ENCODE measurements around the gene CD109. TPM values are rescaled to one million over a fixed set of nuclear protein-coding genes. Genes with fewer than 3 reads are reported as not detected.
"Not testable (repeated sequence)": the region's sequence is repeated elsewhere in the genome, so short reads cannot be mapped to it uniquely, and the experiment has no call there.

Gene CD109
- total RNA-seq, 1 donor from 2014 or later = 27.4 TPM

GRCh38 chr6:73713426-73714147 lies 17.6 kb downstream of the CD109 start:
- no peak for FAIRE-seq
- no peak overlapping the region for H3K4me3 ChIP-seq (ENCODE audit: low read depth, low read length)
- no peaks in the 10 kb centered on the region for H3K27me3 ChIP-seq (ENCODE audit: control insufficient read depth, insufficient read depth, low read length)
- H3K36me3 ChIP-seq (ENCODE audit: control insufficient read depth, insufficient read depth, low read length) = peaks cover 1% of the 10 kb centered on the region
- TF ChIP-seq CTCF (IDR thresholded peaks at IDR 0.05; ENCODE audit: insufficient read depth, low read length, severe bottlenecking) = no peak
- DNase-seq (ENCODE audit: low read depth) = no peak

- DNase-seq (ENCODE audit: low read depth) = peak; percentile 93
- H3K36me3 ChIP-seq (ENCODE audit: control insufficient read depth, insufficient read depth, low read length); FAIRE-seq; H3K27me3 ChIP-seq (ENCODE audit: control insufficient read depth, insufficient read depth, low read length); H3K4me3 ChIP-seq (ENCODE audit: low read depth, low read length): not testable (repeated sequence)
These were observed 19.1 kb downstream of the CD109 start for GRCh38 chr6:73715111-73715508.

- FAIRE-seq = no peak
- DNase-seq (ENCODE audit: low read depth) = no peak
- H3K36me3 ChIP-seq (ENCODE audit: control insufficient read depth, insufficient read depth, low read length) = no peaks in the 10 kb centered on the region
- no peaks in the 10 kb centered on the region for H3K27me3 ChIP-seq (ENCODE audit: control insufficient read depth, insufficient read depth, low read length)
- no peak overlapping the region for H3K4me3 ChIP-seq (ENCODE audit: low read depth, low read length)
- TF ChIP-seq CTCF (IDR thresholded peaks at IDR 0.05; ENCODE audit: insufficient read depth, low read length, severe bottlenecking) = no peak
These were observed 23.0 kb downstream of the CD109 start for GRCh38 chr6:73719046-73719445.

GRCh38 chr6:73722318-73723060 lies 26.5 kb downstream of the CD109 start:
- DNase-seq (ENCODE audit: low read depth) = peak; percentile 91
- H3K4me3 ChIP-seq (ENCODE audit: low read depth, low read length) = no peak overlapping the region
- peaks cover 3% of the 10 kb centered on the region for H3K36me3 ChIP-seq (ENCODE audit: control insufficient read depth, insufficient read depth, low read length)
- no peak for TF ChIP-seq CTCF (IDR thresholded peaks at IDR 0.05; ENCODE audit: insufficient read depth, low read length, severe bottlenecking)
- FAIRE-seq = no peak
- no peaks in the 10 kb centered on the region for H3K27me3 ChIP-seq (ENCODE audit: control insufficient read depth, insufficient read depth, low read length)

GRCh38 chr6:73723480-73723879 lies 27.5 kb downstream of the CD109 start:
- H3K27me3 ChIP-seq (ENCODE audit: control insufficient read depth, insufficient read depth, low read length); H3K4me3 ChIP-seq (ENCODE audit: low read depth, low read length); FAIRE-seq; H3K36me3 ChIP-seq (ENCODE audit: control insufficient read depth, insufficient read depth, low read length); DNase-seq (ENCODE audit: low read depth): not testable (repeated sequence)

- H3K36me3 ChIP-seq (ENCODE audit: control insufficient read depth, insufficient read depth, low read length) = peaks cover 3% of the 10 kb centered on the region
- peak; percentile 63 for DNase-seq (ENCODE audit: low read depth)
- no peak for TF ChIP-seq CTCF (IDR thresholded peaks at IDR 0.05; ENCODE audit: insufficient read depth, low read length, severe bottlenecking)
- FAIRE-seq = no peak
- no peak overlapping the region for H3K4me3 ChIP-seq (ENCODE audit: low read depth, low read length)
- H3K27me3 ChIP-seq (ENCODE audit: control insufficient read depth, insufficient read depth, low read length) = no peaks in the 10 kb centered on the region
These were observed 28.4 kb downstream of the CD109 start for GRCh38 chr6:73724389-73724788.

GRCh38 chr6:73725192-73725591 lies 29.2 kb downstream of the CD109 start:
- not testable (repeated sequence) for H3K36me3 ChIP-seq (ENCODE audit: control insufficient read depth, insufficient read depth, low read length); FAIRE-seq; H3K4me3 ChIP-seq (ENCODE audit: low read depth, low read length); H3K27me3 ChIP-seq (ENCODE audit: control insufficient read depth, insufficient read depth, low read length)
- peak; percentile 69 for DNase-seq (ENCODE audit: low read depth)
